RWPE2 (cell line): ENCODE data around the gene XAB2.

Source experiments
- ATAC-seq: fragments of 200-7000 bp; cut with Tn5 transposase; 3 replicates; pipeline ENCODE4 v1.9.1; 2021; ENCODE audit warnings: low read depth
- DNase-seq: peaks from one replicate; pipeline ENCODE4 v3.0.0-alpha.2; 2020; ENCODE audit warnings: low spot score
- H3K27ac ChIP-seq: fragments of 450-650 bp; 2 replicates; pipeline ENCODE4 v1.5.1; 2017; ENCODE audit warnings: mild to moderate bottlenecking; ENCODE audit not compliant: poor library complexity, severe bottlenecking
- H3K27me3 ChIP-seq: fragments of 250-450 bp; sonication (Bioruptor Pico); 2 replicates; pipeline ENCODE4 v1.5.1; 2021; ENCODE audit warnings: mild to moderate bottlenecking, moderate library complexity; ENCODE audit not compliant: insufficient read depth, poor library complexity, severe bottlenecking
- H3K36me3 ChIP-seq: fragments of 250-450 bp; sonication (Bioruptor Pico); 2 replicates; pipeline ENCODE4 v1.5.1; 2020; ENCODE audit warnings: low read depth, mild to moderate bottlenecking, moderate library complexity
- H3K4me1 ChIP-seq: fragments of 250-450 bp; sonication (Bioruptor Pico); 2 replicates; pipeline ENCODE4 v1.5.1; 2021; ENCODE audit warnings: mild to moderate bottlenecking, moderate library complexity; ENCODE audit not compliant: insufficient read depth, poor library complexity, severe bottlenecking
- H3K4me3 ChIP-seq: fragments of 250-450 bp; sonication (Bioruptor Pico); 2 replicates; pipeline ENCODE4 v1.5.1; 2021; ENCODE audit warnings: mild to moderate bottlenecking, moderate library complexity; ENCODE audit not compliant: severe bottlenecking
- H3K9me3 ChIP-seq: fragments of 250-450 bp; sonication (Bioruptor Pico); 2 replicates; pipeline ENCODE4 v1.5.1; 2021; ENCODE audit warnings: mild to moderate bottlenecking, moderate library complexity; ENCODE audit not compliant: severe bottlenecking
- TF ChIP-seq, protein P1 (sequence below): fragments of 450-650 bp; IDR thresholded peaks from one replicate; pipeline ENCODE4 v1.5.1; 2017; ENCODE audit warnings: mild to moderate bottlenecking, moderate library complexity; ENCODE audit not compliant: poor library complexity, severe bottlenecking

XAB2 gene

DNA sequence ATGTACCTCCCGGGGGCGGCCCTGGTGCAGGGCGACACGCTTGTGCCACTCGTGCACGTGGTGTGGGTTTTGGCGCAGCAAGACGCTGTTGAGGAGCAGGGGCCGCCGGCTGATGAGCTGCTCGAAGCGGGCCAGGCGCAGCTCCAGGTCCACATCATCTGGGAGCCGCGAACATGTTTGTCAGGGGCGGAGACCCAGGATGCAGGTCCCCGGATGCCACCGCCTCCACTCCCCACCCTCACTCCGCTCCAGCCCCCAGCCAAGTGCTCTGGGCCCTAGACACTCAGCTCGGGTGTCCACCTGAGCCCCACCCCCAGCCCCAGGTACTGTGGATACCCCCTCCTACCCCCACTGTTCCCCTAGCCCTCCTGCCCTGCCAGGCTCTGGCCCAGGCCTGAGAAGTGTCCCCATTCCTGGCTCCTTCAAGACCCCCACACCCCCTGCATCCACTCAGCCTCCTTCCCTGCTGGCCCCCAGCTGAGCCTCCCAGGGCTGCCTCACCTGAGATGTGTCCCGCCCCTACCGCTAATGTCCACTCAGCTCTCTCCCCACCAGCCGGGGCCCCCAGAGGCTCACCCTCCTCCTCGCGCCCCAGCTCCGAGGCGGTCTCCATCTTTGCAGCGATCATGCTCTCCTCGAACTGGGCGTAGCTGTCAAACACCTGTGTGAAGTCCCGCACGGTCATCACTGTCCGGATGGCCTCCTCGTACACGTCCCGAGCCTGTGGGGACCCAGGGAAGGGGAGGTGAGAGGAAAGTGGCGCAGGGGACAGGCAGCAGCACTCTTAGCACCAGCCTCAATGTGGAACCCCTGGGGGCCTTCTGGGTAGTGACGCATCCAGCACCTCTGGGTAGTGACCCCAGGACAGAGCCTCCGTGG, 5.4 kb downstream of the XAB2 start:
- no peak for DNase-seq
- Histone ChIP-seq H3K36me3 (peaks cover 47% of the 10 kb centered on the region), H3K9me3 (no peaks in the 10 kb centered on the region), H3K4me1 (no peaks in the 10 kb centered on the region), H3K4me3 (no peak overlapping the region), H3K27me3 (no peaks in the 10 kb centered on the region), H3K27ac (no peak overlapping the region)
- TF ChIP-seq, protein P1, sequence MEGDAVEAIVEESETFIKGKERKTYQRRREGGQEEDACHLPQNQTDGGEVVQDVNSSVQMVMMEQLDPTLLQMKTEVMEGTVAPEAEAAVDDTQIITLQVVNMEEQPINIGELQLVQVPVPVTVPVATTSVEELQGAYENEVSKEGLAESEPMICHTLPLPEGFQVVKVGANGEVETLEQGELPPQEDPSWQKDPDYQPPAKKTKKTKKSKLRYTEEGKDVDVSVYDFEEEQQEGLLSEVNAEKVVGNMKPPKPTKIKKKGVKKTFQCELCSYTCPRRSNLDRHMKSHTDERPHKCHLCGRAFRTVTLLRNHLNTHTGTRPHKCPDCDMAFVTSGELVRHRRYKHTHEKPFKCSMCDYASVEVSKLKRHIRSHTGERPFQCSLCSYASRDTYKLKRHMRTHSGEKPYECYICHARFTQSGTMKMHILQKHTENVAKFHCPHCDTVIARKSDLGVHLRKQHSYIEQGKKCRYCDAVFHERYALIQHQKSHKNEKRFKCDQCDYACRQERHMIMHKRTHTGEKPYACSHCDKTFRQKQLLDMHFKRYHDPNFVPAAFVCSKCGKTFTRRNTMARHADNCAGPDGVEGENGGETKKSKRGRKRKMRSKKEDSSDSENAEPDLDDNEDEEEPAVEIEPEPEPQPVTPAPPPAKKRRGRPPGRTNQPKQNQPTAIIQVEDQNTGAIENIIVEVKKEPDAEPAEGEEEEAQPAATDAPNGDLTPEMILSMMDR = no peak
- ATAC-seq = no peak

DNA sequence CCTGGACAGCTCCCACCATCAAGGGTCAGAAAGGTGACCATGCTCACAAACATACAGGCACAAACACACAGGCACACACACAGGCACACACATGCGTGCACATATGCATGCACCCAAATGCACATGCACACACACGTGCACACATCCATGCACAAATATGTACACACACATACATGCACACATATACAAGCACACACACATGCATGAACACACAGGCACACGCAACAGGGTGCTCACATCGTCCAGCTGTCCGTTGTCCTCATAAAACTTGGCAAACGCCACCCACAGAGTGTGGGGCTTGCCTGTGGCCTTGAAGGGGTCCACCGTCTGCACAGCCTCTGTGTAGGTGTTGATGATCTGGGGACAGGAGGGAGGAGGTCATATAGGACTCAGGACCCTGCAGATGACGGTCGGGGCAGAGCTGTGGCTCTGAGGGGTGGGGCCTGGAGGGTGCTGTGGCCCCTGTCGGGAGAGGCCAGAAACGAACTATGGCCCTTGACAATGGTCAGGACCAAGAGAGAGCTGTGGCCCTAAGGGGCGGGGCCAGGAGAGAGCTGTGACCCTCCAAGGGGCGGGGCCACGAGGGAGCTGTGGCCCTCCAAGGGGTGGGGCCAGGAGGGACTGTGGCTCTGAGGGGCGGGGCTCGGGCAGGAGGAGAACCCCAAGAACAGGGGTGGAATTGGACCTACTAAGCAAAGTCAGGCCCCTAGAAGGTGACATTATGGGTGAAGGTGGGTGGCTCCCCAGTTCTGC, 6.2 kb downstream of the XAB2 start:
- Histone ChIP-seq H3K27ac (no peak overlapping the region), H3K27me3 (no peaks in the 10 kb centered on the region), H3K36me3 (peaks cover 47% of the 10 kb centered on the region), H3K9me3 (no peaks in the 10 kb centered on the region), H3K4me3 (no peak overlapping the region), H3K4me1 (no peaks in the 10 kb centered on the region)
- DNase-seq (no peak), ATAC-seq (no peak)
- TF ChIP-seq, protein P1 = no peak

DNA sequence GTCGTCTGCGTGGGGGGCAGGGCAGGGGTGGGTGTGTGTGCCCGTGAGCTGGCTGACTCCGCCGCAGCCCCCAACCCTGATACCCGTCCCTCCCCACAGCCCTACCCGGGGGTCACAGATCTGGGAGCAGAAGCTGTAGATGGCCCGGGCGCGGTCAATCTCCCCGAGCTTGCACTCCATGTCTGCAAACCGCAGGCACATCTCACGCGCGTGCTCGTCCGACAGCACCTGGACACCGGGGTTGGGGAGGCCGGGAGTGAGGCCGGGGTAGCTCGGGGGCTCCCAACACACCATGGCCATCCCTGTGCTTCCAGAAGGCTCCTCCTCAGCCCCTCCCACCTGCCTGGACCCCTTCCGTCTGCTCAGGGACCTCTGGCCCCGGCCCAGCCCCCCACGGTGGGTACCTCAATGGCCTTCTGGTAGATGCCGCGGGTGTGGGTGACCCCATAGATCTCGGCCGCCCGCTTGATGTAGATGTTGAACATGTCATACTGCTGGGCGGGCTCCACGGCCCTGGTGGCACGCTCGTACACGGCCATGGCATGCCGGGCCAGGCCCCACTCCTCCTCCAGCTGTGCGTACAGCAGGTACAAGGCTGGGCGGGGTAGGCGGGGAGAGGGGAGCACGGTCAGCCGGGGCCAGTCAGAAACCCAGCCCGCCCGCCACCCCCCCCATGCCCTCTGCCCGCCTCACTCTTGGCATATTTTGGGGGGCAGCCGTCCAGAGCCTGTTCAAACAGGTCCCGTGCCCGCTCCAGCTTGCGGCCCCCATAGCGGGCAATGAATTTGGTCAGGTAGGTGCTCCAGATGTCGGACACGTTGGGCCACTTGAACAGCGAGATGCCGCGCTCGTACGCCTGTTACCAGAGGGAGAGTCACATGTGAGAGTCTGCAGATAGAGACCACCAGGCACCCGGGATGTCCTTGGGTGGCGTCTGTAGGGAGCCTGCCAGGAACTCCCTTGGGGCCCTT, 8.6 kb downstream of the XAB2 start:
- TF ChIP-seq, protein P1 = no peak
- ATAC-seq (no peak), DNase-seq (no peak)
- H3K4me3 ChIP-seq = no peak overlapping the region
- no peak overlapping the region for H3K27ac ChIP-seq
- no peaks in the 10 kb centered on the region for H3K9me3 ChIP-seq
- H3K27me3 ChIP-seq = no peaks in the 10 kb centered on the region
- peaks cover 28% of the 10 kb centered on the region for H3K36me3 ChIP-seq
- H3K4me1 ChIP-seq = no peaks in the 10 kb centered on the region

DNA sequence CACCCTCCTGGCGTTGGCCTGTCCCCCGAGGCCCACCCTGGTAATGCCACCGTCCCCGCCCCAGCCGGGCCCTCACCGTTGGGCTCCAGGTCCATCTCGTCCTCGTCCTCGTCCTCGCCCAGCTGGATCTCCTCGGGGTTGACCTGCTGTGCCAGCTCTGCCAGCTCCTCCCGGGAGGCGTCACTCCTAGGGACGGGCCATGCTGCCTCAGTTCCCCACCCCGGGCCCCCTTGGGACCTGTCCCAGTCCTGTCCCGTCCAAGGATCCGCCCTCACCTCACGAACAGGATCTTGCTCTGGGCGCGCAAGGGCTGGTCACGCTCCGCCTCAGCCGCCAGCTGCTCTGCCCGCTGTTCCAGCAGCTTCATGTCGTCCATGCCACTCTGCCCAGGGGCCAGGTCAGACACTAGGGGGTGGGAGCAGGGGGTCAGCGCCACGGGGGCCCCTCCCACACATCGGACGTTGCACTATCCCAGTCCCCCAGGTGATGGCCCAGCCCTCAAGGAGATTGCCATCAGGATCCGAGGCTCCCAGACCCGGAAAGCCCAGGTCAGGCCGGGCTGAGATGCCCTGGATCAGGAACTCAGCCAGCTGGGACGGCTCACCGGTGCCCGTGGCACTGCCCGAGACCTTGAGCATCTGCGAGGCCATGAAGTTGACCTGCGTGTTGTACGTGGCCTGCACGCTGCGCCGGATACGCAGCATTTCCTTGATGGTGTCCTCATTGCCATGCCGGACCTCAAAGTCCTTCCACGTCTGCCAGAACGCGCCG, 9.5 kb downstream of the XAB2 start:
- no peak for DNase-seq
- Histone ChIP-seq H3K4me1 (no peaks in the 10 kb centered on the region), H3K36me3 (peaks cover 26% of the 10 kb centered on the region), H3K27me3 (no peaks in the 10 kb centered on the region), H3K27ac (no peak overlapping the region), H3K4me3 (no peak overlapping the region), H3K9me3 (no peaks in the 10 kb centered on the region)
- TF ChIP-seq, protein P1 = no peak
- no peak for ATAC-seq
